DND-41 (cell line): ENCODE measurements around the gene REM1.

Source experiments
- ATAC-seq: fragments of 200-7000 bp; cut with Tn5 transposase; 3 replicates; pipeline ENCODE4 v1.9.1; 2021; ENCODE audit warnings: low read depth; ENCODE audit not compliant: insufficient read depth
- DNase-seq: peaks from one replicate; pipeline ENCODE4 v3.0.0-alpha.2; 2020
- H2AFZ ChIP-seq: 2 replicates; pipeline ENCODE4 v1.6.0; 2012; ENCODE audit warnings: low read depth, low read length
- H3K27ac ChIP-seq: 2 replicates; pipeline ENCODE4 v1.5.1; 2012; ENCODE audit warnings: low read length, inconsistent platforms
- H3K27me3 ChIP-seq: fragments of 200-600 bp; sonication (generic); 2 replicates; pipeline ENCODE4 v1.6.0; 2012; ENCODE audit warnings: low read length, mild to moderate bottlenecking, inconsistent platforms; ENCODE audit not compliant: insufficient read depth, poor library complexity
- H3K36me3 ChIP-seq: 2 replicates; pipeline ENCODE4 v1.5.1; 2012; ENCODE audit warnings: low read length, inconsistent platforms; ENCODE audit not compliant: insufficient read depth
- H3K4me1 ChIP-seq: 2 replicates; pipeline ENCODE4 v1.5.1; 2012; ENCODE audit warnings: mild to moderate bottlenecking, low read length; ENCODE audit not compliant: insufficient read depth
- H3K4me2 ChIP-seq: 2 replicates; pipeline ENCODE4 v1.6.0; 2012; ENCODE audit warnings: mild to moderate bottlenecking, moderate library complexity, low read length, inconsistent platforms; ENCODE audit not compliant: insufficient read depth
- H3K4me3 ChIP-seq, 2 experiments: fragments of 200-600 bp in 1 of 2; shearing (Covaris generic) in 1 of 2; 2 replicates each; pipeline ENCODE4 v1.5.1; 2012 to 2016; ENCODE audit warnings: inconsistent platforms in 2 of 2, low read length in 2 of 2, mild to moderate bottlenecking in 2 of 2, low read depth in 1 of 2, moderate library complexity in 1 of 2
- H3K79me2 ChIP-seq: 2 replicates; pipeline ENCODE4 v1.6.0; 2012; ENCODE audit warnings: low read length, inconsistent platforms; ENCODE audit not compliant: insufficient read depth
- H3K9ac ChIP-seq: 2 replicates; pipeline ENCODE4 v1.6.0; 2012; ENCODE audit warnings: low read depth, mild to moderate bottlenecking, inconsistent platforms, low read length, moderate library complexity
- H3K9me3 ChIP-seq: 2 replicates; pipeline ENCODE4 v1.5.1; 2012; ENCODE audit warnings: low read length, moderate library complexity, mild to moderate bottlenecking, inconsistent platforms; ENCODE audit not compliant: insufficient read depth, severe bottlenecking
- H4K20me1 ChIP-seq: 2 replicates; pipeline ENCODE4 v1.6.0; 2012; ENCODE audit warnings: low read length; ENCODE audit not compliant: insufficient read depth
- EZH2 ChIP-seq: IDR thresholded peaks from 3 replicates; pipeline ENCODE4 v1.6.1; 2012; ENCODE audit warnings: borderline replicate concordance, low read depth, mild to moderate bottlenecking, moderate library complexity, low read length, inconsistent platforms; ENCODE audit not compliant: severe bottlenecking
- TF ChIP-seq, protein P1 (sequence below): IDR thresholded peaks from 2 replicates; pipeline ENCODE4 v1.5.1; 2012; ENCODE audit warnings: borderline replicate concordance, low read length, moderate library complexity, mild to moderate bottlenecking; ENCODE audit not compliant: poor library complexity, severe bottlenecking; ENCODE audit errors: extremely low read depth

The REM1 gene

DNA sequence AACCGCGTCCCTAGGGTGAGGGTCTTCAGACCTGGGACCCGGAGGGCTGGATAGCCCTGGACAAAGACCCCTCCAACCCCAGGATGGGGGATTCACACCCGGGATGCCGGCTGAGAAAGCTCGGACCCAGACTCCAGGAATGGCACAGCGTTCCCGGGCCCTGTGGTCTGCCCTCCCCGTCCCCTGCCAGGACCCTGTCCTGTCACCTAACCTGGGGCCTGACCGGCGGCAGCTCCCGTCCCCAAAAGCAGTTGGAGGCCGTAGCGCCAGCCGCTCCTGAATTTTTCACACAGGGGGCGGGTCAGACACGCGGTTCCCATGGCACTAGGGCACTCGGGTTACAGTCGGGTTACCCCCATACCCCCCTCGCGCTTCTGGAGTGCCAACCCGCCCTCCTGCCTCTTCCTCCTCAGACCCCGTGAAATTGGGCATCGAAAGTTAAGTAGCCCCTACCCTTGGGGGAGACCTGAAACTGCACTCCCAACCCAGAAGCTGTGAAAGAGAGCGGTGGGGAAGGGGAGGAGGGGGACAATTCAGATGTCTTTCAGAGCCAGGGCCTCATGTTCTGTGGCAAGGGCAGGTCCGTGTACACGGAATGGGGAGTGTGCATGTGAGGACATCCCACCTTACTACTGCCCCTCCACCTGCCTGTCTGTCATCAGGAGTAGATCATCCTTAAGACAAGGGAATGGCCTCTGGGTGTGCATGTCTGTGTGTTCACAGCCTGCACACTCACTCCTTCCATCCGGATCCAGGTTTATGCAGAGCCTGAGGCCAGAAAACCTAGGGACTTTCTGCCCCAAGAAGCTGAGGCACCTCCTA is 595 bp downstream of the REM1 start:
- ATAC-seq = no peak

DNA sequence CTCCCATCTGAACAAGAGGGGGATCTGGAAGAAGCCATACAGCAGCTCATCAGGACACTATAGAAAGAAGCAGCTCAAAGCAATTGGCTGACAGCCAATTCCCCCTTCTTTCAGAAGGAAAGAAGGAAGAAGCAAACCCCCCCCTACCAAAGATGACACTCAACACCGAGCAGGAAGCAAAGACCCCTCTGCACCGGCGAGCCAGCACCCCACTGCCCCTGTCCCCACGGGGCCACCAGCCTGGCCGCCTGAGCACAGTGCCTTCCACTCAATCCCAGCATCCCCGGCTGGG is 1.2 kb downstream of the REM1 start:
- ATAC-seq = no peak
- H3K27me3 ChIP-seq = no peaks in the 10 kb centered on the region
- no peaks in the 10 kb centered on the region for H3K4me1 ChIP-seq
- H3K9ac ChIP-seq = no peak overlapping the region
- H3K79me2 ChIP-seq = no peaks in the 10 kb centered on the region
- H3K9me3 ChIP-seq = peaks cover 2% of the 10 kb centered on the region
- TF ChIP-seq EZH2 = no peak
- TF ChIP-seq, protein P1, sequence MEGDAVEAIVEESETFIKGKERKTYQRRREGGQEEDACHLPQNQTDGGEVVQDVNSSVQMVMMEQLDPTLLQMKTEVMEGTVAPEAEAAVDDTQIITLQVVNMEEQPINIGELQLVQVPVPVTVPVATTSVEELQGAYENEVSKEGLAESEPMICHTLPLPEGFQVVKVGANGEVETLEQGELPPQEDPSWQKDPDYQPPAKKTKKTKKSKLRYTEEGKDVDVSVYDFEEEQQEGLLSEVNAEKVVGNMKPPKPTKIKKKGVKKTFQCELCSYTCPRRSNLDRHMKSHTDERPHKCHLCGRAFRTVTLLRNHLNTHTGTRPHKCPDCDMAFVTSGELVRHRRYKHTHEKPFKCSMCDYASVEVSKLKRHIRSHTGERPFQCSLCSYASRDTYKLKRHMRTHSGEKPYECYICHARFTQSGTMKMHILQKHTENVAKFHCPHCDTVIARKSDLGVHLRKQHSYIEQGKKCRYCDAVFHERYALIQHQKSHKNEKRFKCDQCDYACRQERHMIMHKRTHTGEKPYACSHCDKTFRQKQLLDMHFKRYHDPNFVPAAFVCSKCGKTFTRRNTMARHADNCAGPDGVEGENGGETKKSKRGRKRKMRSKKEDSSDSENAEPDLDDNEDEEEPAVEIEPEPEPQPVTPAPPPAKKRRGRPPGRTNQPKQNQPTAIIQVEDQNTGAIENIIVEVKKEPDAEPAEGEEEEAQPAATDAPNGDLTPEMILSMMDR = no peak
- DNase-seq = no peak
- H3K36me3 ChIP-seq = no peaks in the 10 kb centered on the region
- no peak overlapping the region for H3K4me3 ChIP-seq
- H3K27ac ChIP-seq = no peak overlapping the region
- no peak overlapping the region for H2AFZ ChIP-seq
- H4K20me1 ChIP-seq = no peaks in the 10 kb centered on the region
- H3K4me2 ChIP-seq = no peak overlapping the region

More for the DNA sequence above, 595 bp downstream of the REM1 start:
- Histone ChIP-seq H3K4me3 (no peak overlapping the region), H3K4me2 (no peak overlapping the region), H3K9ac (no peak overlapping the region), H3K79me2 (no peaks in the 10 kb centered on the region), H2AFZ (no peak overlapping the region), H3K4me1 (no peaks in the 10 kb centered on the region), H3K9me3 (peaks cover 2% of the 10 kb centered on the region), H3K27me3 (no peaks in the 10 kb centered on the region), H3K27ac (no peak overlapping the region), H3K36me3 (no peaks in the 10 kb centered on the region), H4K20me1 (no peaks in the 10 kb centered on the region)
- DNase-seq = no peak
- TF ChIP-seq, protein P1 = no peak
- TF ChIP-seq EZH2 = no peak

DNA sequence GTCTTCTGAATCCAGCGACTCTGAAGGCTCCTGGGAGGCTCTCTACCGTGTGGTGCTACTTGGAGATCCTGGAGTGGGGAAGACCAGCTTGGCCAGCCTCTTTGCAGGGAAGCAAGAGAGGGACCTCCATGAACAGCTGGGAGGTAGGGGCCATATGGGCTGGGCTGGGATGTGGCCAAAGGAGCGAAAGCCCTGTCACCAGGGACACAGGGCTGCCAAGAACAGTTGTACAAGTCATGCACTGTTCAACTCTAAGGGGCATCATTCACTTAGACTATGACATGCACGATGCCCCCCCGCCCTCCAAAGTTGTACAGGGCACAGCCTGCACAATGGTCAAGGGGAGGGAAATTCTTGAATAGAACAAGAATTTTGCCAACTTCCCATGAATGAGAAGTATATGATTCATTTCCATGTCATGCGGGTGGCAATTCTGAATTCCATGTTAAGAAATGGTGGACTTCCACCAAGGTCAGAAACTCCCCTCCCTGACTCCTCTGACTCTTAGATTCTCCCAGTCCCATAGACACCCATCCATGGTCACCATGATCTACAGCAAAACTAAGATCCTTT is 1.6 kb downstream of the REM1 start:
- DNase-seq = no peak
- Histone ChIP-seq H3K9ac (no peak overlapping the region), H3K4me1 (no peaks in the 10 kb centered on the region), H3K36me3 (no peaks in the 10 kb centered on the region), H3K79me2 (no peaks in the 10 kb centered on the region), H4K20me1 (no peaks in the 10 kb centered on the region), H3K9me3 (peaks cover 2% of the 10 kb centered on the region), H3K27ac (no peak overlapping the region), H3K4me2 (no peak overlapping the region), H3K4me3 (no peak overlapping the region), H3K27me3 (no peaks in the 10 kb centered on the region), H2AFZ (no peak overlapping the region)
- no peak for ATAC-seq
- TF ChIP-seq, protein P1 = no peak
- no peak for TF ChIP-seq EZH2
